ENCODE data around the gene ZBTB9. TPM values are rescaled to one million over a fixed set of nuclear protein-coding genes. Genes with fewer than 3 reads are reported as not detected.

ZBTB9 gene
- total RNA-seq, 4 donors from 2014 or later: 1.4 to 8.6 (median 5.7) TPM

DNA sequence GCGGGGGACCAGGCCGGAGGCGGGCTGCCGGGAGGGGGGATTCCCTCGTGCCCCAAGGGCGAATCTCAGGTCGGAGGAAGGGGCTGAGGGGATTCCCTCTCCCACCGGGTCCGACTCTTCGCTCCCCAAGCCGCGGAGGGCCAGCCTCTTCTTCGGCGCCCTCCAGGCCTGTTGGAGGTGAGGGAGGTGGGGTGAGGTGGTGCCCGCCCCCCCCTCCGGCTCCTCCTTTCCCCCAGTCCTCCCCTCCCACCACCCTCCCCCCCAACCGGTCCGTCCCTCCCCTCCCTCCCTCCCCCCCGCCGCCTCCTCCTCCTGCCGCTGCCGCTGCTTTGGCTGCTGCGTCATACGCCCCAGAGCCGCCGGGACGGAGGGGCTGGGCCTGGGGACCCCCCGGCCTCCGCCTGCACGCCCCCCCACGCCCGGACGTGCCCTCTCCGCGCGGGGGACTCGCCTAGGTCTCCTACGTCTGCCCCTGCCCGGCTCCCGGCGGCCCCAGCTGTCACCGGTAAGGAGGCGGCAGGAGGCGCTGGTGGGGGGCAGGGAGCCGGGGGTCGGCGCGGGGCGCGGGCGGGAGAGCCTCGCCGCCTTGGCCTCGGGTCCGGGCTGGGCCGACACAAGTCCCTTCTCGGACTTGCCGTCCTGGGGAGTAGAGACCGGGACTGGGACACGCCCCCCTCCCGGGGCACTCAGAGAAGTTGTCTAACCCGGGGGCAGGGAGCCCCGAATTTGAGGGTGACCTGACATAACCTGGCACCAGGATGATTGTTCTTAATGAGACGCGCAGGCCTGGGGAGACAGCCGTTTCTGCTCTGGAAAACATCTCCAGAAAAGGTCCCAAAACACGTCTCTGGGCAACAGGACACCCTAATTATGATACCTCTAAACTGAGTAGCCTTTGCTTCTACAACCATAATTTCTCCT lies 43.4 kb upstream of the ZBTB9 start, which contains the start of gene PHF1:
PHF1 (plus strand) TSS at position 304 of the 921 bp plus-strand sequence. CDS start 1,250 bp downstream, outside the sequence.
- DNase-seq (ENCODE audit: low spot score) (no peak), ATAC-seq (ENCODE audit: low FRiP score) (peak; percentile 54)
- TF ChIP-seq, protein P1, sequence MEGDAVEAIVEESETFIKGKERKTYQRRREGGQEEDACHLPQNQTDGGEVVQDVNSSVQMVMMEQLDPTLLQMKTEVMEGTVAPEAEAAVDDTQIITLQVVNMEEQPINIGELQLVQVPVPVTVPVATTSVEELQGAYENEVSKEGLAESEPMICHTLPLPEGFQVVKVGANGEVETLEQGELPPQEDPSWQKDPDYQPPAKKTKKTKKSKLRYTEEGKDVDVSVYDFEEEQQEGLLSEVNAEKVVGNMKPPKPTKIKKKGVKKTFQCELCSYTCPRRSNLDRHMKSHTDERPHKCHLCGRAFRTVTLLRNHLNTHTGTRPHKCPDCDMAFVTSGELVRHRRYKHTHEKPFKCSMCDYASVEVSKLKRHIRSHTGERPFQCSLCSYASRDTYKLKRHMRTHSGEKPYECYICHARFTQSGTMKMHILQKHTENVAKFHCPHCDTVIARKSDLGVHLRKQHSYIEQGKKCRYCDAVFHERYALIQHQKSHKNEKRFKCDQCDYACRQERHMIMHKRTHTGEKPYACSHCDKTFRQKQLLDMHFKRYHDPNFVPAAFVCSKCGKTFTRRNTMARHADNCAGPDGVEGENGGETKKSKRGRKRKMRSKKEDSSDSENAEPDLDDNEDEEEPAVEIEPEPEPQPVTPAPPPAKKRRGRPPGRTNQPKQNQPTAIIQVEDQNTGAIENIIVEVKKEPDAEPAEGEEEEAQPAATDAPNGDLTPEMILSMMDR (IDR thresholded peaks at IDR 0.05): no peak

DNA sequence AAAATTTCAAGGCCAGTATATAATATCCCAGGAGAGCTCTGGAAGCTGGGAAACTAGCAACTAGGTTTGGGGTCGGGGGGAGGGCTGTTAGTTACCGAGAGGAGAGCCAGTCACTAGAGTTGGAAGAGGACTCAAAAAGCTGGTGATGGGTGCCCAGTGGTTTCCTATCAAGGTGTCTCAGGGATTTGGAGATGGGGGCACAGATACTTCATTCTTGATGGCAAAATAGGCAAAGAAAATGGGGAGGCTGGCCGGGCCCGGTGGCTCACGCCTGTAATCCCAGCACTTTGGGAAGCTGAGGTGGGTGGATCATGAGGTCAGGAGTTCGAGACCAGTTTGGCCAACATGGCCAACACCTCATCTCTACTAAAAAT lies 42.8 kb upstream of the ZBTB9 start:
- no peak for ATAC-seq (ENCODE audit: low FRiP score)
- TF ChIP-seq, protein P1 (IDR thresholded peaks at IDR 0.05): no peak
- no peak for DNase-seq (ENCODE audit: low spot score)

DNA sequence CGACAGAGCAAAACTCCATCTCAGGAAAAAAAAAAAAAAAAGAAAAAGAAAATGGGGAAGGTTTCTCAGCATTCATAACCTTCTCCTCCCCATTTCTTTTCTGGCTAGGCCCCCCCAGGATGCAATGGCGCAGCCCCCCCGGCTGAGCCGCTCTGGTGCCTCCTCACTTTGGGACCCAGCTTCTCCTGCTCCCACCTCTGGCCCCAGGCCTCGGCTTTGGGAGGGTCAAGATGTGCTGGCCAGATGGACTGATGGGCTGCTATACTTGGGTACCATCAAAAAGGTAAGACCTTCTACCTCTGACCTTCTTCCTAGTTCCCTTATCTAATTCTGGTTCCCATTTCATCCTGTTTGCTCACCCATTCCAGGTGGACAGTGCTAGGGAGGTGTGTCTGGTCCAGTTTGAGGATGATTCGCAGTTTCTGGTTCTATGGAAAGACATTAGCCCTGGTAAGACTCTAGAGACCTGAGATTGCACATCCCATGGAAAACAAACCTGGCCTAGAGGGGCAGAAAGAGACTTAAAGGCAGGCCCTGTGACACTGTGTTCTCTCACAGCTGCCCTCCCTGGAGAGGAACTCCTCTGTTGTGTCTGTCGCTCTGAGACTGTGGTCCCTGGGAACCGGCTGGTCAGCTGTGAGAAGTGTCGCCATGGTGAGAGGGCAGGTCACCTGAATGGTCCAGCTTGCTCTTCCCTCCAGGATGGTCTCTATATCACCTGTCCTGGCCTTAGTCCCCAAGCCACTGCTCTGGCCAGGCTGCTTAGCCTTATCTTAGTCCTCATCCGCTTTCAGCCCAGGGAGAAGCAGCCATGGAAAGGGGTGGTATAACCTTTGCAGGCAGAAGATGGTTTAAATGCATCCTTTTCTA lies 42.0 kb upstream of the ZBTB9 start:
- DNase-seq (ENCODE audit: low spot score) (no peak), ATAC-seq (ENCODE audit: low FRiP score) (no peak)

DNA sequence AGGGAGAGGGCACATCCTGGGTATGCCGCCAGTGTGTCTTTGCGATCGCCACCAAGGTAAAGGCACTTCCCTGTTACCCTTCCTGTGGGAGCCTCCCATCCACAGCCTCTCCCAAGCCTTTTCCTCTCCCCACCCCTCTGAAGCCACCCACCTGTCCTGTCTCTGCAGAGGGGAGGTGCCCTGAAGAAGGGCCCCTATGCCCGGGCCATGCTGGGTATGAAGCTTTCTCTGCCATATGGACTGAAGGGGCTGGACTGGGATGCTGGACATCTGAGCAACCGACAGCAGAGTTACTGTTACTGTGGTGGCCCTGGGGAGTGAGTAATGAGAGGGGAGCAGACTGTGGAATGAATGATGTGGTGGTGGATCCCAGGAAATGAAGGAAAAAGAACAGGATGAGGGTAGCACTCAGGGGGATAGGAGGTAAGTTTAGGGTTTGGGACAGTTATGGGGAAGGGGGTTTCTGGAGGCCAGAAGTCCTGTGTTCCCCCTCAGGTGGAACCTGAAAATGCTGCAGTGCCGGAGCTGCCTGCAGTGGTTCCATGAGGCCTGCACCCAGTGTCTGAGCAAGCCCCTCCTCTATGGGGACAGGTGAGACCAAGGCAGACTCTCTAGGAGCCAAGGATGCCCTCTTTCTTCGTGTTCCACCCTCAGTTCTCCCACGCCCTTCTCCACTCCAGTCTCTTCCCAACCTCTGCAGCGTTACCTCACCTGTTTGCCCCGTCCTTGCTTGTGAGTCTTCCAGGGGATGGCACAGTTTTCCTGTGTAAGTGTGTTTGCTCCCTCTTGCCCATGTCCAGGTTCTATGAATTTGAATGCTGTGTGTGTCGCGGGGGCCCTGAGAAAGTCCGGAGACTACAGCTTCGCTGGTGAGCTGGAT lies 40.9 kb upstream of the ZBTB9 start:
- ATAC-seq (ENCODE audit: low FRiP score) (no peak), DNase-seq (ENCODE audit: low spot score) (no peak)
- TF ChIP-seq, protein P1 (IDR thresholded peaks at IDR 0.05): no peak

More for the DNA sequence above, 42.0 kb upstream of the ZBTB9 start:
- TF ChIP-seq, protein P1 (IDR thresholded peaks at IDR 0.05): no peak

DNA sequence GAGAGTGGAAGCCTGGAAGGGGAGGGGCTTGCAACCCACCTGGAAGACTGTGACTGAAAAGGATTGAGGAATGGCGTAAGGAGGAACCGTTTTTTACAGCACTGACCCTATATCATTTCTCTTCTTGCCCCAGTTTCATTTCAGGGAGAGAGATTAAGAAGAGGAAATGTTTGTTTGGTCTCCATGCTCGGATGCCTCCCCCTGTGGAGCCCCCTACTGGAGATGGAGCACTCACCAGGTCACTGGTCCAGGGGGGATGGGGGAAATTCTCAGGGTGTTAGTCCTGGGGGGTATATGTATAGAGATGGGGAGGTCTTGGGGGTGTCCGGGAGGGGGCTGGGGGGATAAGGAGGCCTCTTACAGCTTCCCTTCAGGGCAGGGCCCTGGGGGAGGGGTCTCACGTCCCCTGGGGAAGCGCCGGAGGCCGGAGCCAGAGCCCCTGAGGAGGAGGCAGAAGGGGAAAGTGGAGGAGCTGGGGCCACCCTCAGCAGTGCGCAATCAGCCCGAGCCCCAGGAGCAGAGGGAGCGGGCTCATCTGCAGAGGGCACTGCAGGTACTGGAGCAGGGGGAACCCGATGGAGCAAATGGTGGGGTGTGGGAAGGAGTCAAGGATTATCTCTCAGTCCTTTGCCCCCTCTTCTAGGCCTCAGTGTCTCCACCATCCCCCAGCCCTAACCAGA lies 39.6 kb upstream of the ZBTB9 start:
- ATAC-seq (ENCODE audit: low FRiP score) (no peak), DNase-seq (ENCODE audit: low spot score) (no peak)
- TF ChIP-seq, protein P1 (IDR thresholded peaks at IDR 0.05): no peak

DNA sequence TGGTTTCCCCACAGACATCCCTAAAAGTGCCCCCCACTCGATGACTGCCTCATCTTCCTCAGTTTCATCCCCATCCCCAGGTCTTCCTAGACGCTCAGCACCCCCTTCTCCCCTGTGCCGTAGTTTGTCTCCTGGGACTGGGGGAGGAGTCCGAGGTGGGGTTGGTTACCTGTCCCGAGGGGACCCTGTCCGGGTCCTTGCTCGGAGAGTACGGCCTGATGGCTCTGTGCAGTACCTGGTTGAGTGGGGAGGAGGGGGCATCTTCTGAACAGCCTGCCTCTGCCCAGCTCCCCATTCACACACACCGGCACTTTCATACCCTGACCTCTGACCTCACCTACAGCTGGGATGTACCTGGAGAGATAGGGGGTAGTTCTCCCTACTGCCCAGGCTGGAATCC lies 38.5 kb upstream of the ZBTB9 start:
- TF ChIP-seq, protein P1 (IDR thresholded peaks at IDR 0.05): no peak
- DNase-seq (ENCODE audit: low spot score) (no peak), ATAC-seq (ENCODE audit: low FRiP score) (no peak)

Data from omental fat pad (tissue), 4 donors.